Fibroblast of peridontal ligament (primary cell): ENCODE data around the gene CCDC194.

Experiments used
- DNase-seq: peaks from one replicate; pipeline ENCODE4 v3.0.0-alpha.2; 2010; ENCODE audit errors: extremely low read depth

Gene CCDC194

DNA sequence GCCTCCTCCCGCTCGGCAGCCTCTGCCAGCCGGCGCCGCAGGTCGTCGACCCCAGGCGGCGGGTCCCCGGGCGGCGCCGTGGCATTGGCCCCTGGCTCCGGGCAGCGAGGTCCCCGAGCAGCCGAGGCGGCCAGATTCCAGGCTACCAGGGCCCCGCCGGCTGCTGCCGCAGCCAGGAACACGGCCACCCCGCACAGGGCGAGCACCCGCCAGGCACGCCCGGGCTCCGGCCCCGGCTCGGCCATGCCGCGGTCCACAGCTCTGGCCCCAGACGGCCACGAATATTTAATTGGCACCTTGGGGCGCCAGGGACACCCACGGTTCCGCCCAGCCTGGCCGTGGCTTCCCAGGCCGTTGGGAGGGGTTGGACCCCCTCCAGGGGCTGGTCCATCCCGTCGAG is at the start of gene CCDC194:
TSS of gene CCDC194 (minus strand) at position 283 of the 400 bp plus-strand sequence. CDS start at position 245, 38 bp downstream.
- DNase-seq = no peak

GRCh38 chr19:17441241-17442021 is 47.4 kb upstream of the CCDC194 start:
- DNase-seq = peak; percentile 20

DNA sequence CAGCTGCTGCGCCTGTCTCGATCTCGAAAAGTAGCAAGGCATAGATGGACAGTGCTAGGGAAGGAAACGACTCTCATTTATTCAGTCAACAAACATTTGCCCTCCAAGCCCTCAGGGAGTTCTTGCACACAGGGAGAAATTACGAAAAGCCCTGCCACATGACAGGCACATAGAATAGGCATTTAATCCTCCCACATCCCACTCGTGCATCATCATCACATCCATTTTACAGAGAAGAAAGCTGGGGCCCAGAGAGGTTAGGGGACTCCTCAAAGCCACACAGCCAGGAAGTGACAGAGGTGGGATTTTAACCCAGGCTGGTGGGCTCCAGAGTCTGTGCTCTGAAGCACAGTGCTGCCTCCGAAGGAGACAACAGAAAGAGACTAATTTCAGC is 42.9 kb upstream of the CCDC194 start:
- DNase-seq = no peak

- no peak for DNase-seq
These were observed 42.3 kb upstream of the CCDC194 start for GRCh38 chr19:17436094-17436873.

- no peak for DNase-seq
These were observed 41.2 kb upstream of the CCDC194 start for GRCh38 chr19:17435218-17435617.

GRCh38 chr19:17431417-17431816 is 37.4 kb upstream of the CCDC194 start:
- no peak for DNase-seq

DNA sequence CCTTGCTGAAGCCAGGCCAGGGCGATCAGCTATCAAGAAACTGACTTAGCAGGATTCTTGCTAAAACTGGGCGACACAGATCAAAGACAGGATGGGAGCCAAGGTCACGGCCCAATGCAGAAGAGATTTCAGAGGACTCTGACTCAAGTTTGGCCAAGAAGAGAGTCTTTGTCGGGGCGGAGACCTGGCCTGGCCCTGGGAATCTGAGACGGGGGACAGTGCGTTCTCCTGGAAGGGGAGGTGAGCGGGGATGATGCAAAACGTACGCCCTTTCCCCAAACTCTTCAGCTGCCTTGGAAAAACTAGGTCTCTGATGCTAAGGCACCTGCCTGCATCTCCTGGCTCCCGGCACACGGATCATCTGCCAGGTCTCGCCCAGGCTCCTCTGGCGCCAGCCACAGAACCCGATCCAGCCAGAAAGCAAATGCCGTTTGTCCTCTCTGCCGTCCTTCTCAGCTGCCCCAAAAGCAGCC is 35.7 kb upstream of the CCDC194 start:
- no peak for DNase-seq

- DNase-seq = no peak
These were observed 30.9 kb upstream of the CCDC194 start for GRCh38 chr19:17424743-17425365.

- DNase-seq = no peak
These were observed 29.6 kb upstream of the CCDC194 start for GRCh38 chr19:17423429-17424208.

- DNase-seq = no peak
These were observed 27.9 kb upstream of the CCDC194 start for GRCh38 chr19:17421942-17422341.

GRCh38 chr19:17420475-17420924 is 26.5 kb upstream of the CCDC194 start:
- DNase-seq = no peak

DNA sequence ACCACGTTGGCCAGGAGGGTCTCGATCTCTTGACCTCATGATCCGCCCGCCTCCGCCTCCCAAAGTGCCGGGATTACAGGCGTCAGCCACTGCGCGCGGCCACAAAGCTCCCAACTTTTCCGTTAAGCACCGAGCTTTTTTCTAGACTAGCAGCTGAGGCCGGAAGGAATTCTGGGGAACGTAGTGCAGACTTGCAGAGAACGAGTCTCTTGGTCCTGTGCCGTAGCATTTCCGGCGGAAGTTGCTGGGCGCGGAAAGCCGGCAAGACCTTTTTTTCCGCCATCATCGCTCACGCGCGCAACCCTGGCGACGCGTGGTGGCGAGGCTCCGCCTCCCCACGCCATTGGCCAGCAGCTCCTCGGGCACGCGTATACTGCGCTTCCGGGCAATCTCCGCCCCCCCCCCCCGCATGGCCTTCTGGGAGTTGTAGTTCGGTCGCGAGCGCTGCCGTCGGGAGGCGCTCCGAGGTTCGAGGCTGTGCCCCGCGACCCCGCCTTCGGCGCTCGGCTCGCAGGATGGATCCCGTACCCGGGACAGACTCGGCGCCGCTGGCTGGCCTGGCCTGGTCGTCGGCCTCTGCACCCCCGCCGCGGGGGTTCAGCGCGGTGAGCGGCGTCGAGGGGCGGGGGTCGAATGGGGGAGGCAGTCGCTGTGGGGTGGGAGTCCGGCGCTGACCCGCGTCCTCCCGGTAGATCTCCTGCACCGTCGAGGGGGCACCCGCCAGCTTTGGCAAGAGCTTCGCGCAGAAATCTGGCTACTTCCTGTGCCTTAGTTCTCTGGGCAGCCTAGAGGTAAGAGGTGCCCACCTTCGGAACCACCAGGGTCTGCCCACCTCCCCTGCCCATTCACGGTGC is 25.9 kb upstream of the CCDC194 start, which contains the start of gene MVB12A:
TSS of gene MVB12A (plus strand) at position 427 of the 854 bp plus-strand sequence. CDS start at position 516, 89 bp downstream.
- peak; percentile 99 for DNase-seq

DNA sequence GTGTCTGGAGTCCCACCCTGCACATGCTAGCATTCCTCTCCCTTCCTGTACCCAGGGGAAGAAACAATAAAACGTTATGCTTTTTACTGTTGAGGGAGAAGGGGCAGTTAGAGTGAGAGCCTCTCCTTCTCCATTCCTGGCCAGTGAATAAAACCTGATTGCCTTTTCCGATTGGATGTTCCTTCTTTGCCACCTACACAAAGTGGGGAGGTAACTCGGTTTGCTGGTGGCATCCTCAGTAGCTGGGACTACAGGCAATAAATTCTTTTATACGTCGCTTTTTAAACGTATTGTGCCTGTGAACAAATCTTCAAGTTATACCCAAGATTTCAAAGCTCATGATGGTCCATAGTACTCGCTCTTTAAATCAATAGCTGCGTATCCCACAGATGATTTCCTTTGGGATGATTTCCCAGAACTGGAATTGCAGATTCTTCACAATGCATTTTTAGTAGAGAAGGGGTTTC is 25.2 kb upstream of the CCDC194 start:
- no peak for DNase-seq

DNA sequence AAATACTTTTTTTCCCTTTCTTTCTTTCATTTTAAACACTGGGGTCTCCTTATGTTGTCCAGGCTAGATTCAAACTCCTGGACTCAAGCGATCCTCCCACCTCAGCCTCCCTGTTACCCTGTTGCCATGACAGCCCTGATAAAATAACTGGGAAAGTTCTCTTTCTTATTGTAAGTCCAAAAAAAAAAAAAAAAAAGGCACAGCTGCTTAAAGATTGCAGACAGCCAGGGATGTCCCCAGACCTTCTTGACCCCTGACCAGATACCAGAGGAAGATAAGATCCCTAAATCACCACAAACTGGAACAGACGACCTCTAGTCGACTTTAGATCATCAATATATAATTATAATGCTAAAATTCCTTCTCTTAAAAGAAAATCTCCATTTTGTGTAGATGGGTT is 24.7 kb upstream of the CCDC194 start:
- DNase-seq = no peak

DNA sequence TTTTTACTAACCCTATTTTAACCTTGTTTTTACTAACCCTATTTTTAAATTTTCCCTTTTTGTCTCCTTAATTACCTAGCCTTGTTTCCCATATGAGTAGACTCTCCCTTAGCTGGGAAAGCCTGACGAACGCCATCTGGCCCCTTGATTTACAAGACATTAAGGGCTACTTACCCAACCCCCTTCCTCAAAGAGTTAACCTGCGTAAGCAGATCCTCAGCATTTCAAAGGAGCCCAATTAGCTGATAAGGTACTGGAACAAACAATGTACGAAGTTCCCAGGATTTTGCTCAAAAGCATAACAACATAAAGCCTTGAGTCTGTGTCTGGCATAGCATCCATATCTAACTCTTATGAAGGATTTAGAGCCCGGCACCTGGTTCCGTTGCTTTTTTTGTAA is 21.1 kb upstream of the CCDC194 start:
- DNase-seq = no peak

GRCh38 chr19:17414097-17414496 is 20.1 kb upstream of the CCDC194 start:
- DNase-seq = no peak

- no peak for DNase-seq
These were observed 17.8 kb upstream of the CCDC194 start for GRCh38 chr19:17411801-17412200.

GRCh38 chr19:17409990-17410389 is 16.0 kb upstream of the CCDC194 start:
- no peak for DNase-seq

DNA sequence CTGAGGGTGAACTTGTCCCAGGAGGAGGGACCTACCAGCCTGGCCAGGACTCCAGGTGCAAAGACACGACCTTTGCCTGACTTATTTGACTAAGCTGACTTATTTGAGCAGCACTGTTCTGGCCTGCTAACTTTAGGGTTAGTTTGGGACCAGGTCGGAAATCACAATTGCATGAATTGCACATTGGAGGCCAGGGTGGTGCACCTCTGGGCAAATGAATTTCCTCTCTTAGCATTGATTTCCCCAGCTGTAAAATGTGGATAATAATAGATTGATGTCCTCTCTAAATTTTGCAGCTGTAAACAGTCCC is 12.8 kb upstream of the CCDC194 start:
- no peak for DNase-seq

DNA sequence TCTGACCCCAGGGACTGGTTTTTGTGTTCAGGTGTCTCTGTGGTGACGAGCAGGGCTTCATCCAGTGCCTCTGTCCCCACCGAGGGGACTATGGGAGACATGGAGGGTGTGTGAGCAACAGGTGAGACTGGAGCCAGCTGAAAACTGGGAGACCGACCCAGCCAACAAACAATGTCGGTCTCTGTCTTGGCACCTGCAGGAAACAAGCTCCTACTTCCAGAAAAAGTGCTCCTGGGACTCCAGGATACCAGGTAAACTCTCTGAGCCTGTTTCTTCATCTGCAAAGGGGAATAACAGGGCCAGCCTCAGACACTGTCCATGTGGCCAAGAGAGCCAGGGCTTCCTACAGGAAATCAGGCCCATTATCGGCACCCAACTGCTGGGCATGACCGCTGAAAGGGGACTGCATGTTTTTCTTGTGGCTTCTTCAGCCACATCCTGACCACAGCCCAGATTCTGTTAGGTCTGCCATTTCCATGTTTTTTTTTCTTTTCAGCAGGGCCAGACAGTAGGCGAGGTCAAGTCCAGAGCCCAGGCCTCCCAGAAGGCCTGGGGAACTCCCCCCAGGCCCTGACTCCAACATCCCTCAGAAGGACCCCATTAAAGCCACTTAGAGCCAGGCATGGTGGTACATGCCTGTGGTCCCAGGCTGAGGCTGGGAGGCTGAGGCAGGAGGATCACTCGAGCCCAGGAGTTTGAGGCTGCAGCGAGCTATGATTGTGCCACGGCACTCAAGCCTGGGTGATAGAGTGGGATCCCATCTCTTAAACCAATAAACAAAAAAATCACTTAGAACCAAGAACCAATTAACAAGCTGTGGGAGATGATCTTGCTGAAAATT is 12.3 kb upstream of the CCDC194 start:
- DNase-seq = no peak
